ENCODE measurements around the gene AFF3.

AFF3 gene

GRCh38 chr2:99850084-99850710 lies 292.2 kb downstream of the AFF3 start:
- no peak for DNase-seq

GRCh38 chr2:99846462-99847107 lies 295.8 kb downstream of the AFF3 start:
- DNase-seq, result no peak

- DNase-seq, result no peak
These were observed 297.1 kb downstream of the AFF3 start for GRCh38 chr2:99845296-99845695.

- no peak for DNase-seq
These were observed 299.9 kb downstream of the AFF3 start for GRCh38 chr2:99842451-99842850.

GRCh38 chr2:99841749-99842148 lies 300.6 kb downstream of the AFF3 start:
- no peak for DNase-seq

GRCh38 chr2:99840831-99841230 lies 301.6 kb downstream of the AFF3 start:
- DNase-seq, result no peak

GRCh38 chr2:99836690-99837605 lies 305.4 kb downstream of the AFF3 start:
- no peak for DNase-seq

GRCh38 chr2:99834426-99834825 lies 308.0 kb downstream of the AFF3 start:
- DNase-seq, result no peak

GRCh38 chr2:99833586-99834201 lies 308.7 kb downstream of the AFF3 start:
- DNase-seq, result no peak

GRCh38 chr2:99832926-99833325 lies 309.5 kb downstream of the AFF3 start:
- no peak for DNase-seq

GRCh38 chr2:99831772-99832171 lies 310.6 kb downstream of the AFF3 start:
- DNase-seq, result no peak

- no peak for DNase-seq
These were observed 314.9 kb downstream of the AFF3 start for GRCh38 chr2:99827296-99827999.

GRCh38 chr2:99825630-99826029 lies 316.8 kb downstream of the AFF3 start:
- DNase-seq, result no peak

GRCh38 chr2:99824758-99825157 lies 317.6 kb downstream of the AFF3 start:
- DNase-seq, result no peak

- DNase-seq, result no peak
These were observed 319.7 kb downstream of the AFF3 start for GRCh38 chr2:99822474-99823207.

- DNase-seq, result no peak
These were observed 320.4 kb downstream of the AFF3 start for GRCh38 chr2:99821984-99822383.

- DNase-seq, result no peak
These were observed 320.8 kb downstream of the AFF3 start for GRCh38 chr2:99821572-99821971.

GRCh38 chr2:99821039-99821438 lies 321.4 kb downstream of the AFF3 start:
- no peak for DNase-seq

GRCh38 chr2:99819766-99820165 lies 322.6 kb downstream of the AFF3 start:
- no peak for DNase-seq

GRCh38 chr2:99818842-99819241 lies 323.5 kb downstream of the AFF3 start:
- DNase-seq, result no peak

- no peak for DNase-seq
These were observed 325.5 kb downstream of the AFF3 start for GRCh38 chr2:99816908-99817307.

GRCh38 chr2:99812426-99812825 lies 330.0 kb downstream of the AFF3 start:
- no peak for DNase-seq

Data from SHP77 (cell line).